Natural killer cell (primary cell): ENCODE results near the gene PAQR3. TPM values are rescaled to one million over a fixed set of nuclear protein-coding genes. Genes with fewer than 3 reads are reported as not detected.
"Not testable (repeated sequence)": the region's sequence is repeated elsewhere in the genome, so short reads cannot be mapped to it uniquely, and the experiment has no call there.

ENCODE experiments used
- ATAC-seq, 3 donors: fragments of 150-1000 bp in 2 of 3; fragments of 200-7000 bp in 1 of 3; cut with Tn5 transposase; 1 replicate in 1 of 3; 2 replicates in 2 of 3; pipeline ENCODE4 v1.10.0; 2021; ENCODE audit warnings: mild to moderate bottlenecking in 2 of 3, moderate library complexity in 2 of 3
- DNase-seq, 2 donors: peaks; one replicate each; pipeline versions ENCODE4 v3.0.0 to v3.0.0-alpha.2; 2013 to 2021; ENCODE audit warnings: mixed read lengths in 1 of 2
- H3K27ac ChIP-seq: one replicate; pipeline ENCODE4 v1.5.1; 2013; ENCODE audit warnings: mild to moderate bottlenecking, low read length
- H3K27me3 ChIP-seq: one replicate; pipeline ENCODE4 v1.6.1; 2013; ENCODE audit warnings: low read length; ENCODE audit not compliant: control insufficient read depth, insufficient read depth
- H3K36me3 ChIP-seq: one replicate; pipeline ENCODE4 v1.6.1; 2013; ENCODE audit warnings: low read length; ENCODE audit not compliant: control insufficient read depth, insufficient read depth
- H3K4me1 ChIP-seq: one replicate; pipeline ENCODE4 v1.6.1; 2013; ENCODE audit warnings: low read length; ENCODE audit not compliant: control insufficient read depth, insufficient read depth
- H3K4me3 ChIP-seq: one replicate; pipeline ENCODE4 v1.5.1; 2013; ENCODE audit warnings: low read length
- H3K9me3 ChIP-seq: one replicate; pipeline ENCODE4 v1.6.1; 2013; ENCODE audit warnings: low read length; ENCODE audit not compliant: control insufficient read depth, insufficient read depth
- H3K27ac Mint-ChIP-seq, 2 donors: one replicate each; pipeline ENCODE4 v1.8.0; 2022; ENCODE audit warnings: mild to moderate bottlenecking in 2 of 2, mixed read lengths in 2 of 2, moderate library complexity in 1 of 2
- H3K27me3 Mint-ChIP-seq, 2 donors: one replicate each; pipeline ENCODE4 v1.8.0; 2022; ENCODE audit warnings: low read depth in 2 of 2, mixed read lengths in 2 of 2
- H3K36me3 Mint-ChIP-seq: one replicate; pipeline ENCODE4 v1.8.0; 2022; ENCODE audit warnings: mixed read lengths
- H3K4me1 Mint-ChIP-seq, 2 donors: one replicate each; pipeline ENCODE4 v1.8.0; 2022; ENCODE audit warnings: mixed read lengths in 2 of 2
- H3K4me3 Mint-ChIP-seq: one replicate; pipeline ENCODE4 v1.8.0; 2022; ENCODE audit warnings: mild to moderate bottlenecking, moderate library complexity, mixed read lengths
- H3K9me3 Mint-ChIP-seq, 2 donors: one replicate each; pipeline ENCODE4 v1.8.0; 2022; ENCODE audit warnings: mixed read lengths in 2 of 2
- CTCF ChIP-seq: fragments of 200-600 bp; IDR thresholded peaks from one replicate; pipeline ENCODE4 v1.8.0; 2022; ENCODE audit warnings: antibody characterized with exemption
- WGBS: methylation state at CpG from one replicate; pipeline ENCODE4 v1.1.7; 2013; ENCODE audit warnings: missing lambda C conversion rate; ENCODE audit not compliant: insufficient coverage; 5-methylcytosine and 5-hydroxymethylcytosine counted together
- intact Hi-C: fragments of 100-400 bp; cut with micrococcal nuclease; formaldehyde crosslinking; loops from one replicate; pipeline ENCODE4 v1.14.2; 2022
- total RNA-seq, 4 donors: library from RNA; stranded (reverse); fragments of 120-200 nt in 1 of 4; gene quantifications; one replicate each; pipeline versions ENCODE4 v1.2.3 to v1.2.4, GENCODE V29; 2013 to 2022

Gene PAQR3
- total RNA-seq, 3 donors from 2014 or later (not counting 1 experiment from before 2014, with no cell fraction given) = 23.7 to 31.7 (median 24.2) TPM

- no peak overlapping the region for H3K4me3 Mint-ChIP-seq
- no peaks in the 10 kb centered on the region for H3K36me3 Mint-ChIP-seq
- no peak overlapping the region for H3K27ac ChIP-seq
- WGBS = no CpG with 5 or more reads among the region's 1 CpG
- no peak for TF ChIP-seq CTCF
- intact Hi-C loops = no loop called here
- no peaks in the 10 kb centered on the region for H3K4me1 Mint-ChIP-seq
- no peak for DNase-seq
- H3K9me3 Mint-ChIP-seq = no peaks in the 10 kb centered on the region
- H3K4me1 ChIP-seq = no peaks in the 10 kb centered on the region
- no peak overlapping the region for H3K27ac Mint-ChIP-seq
- H3K27me3 ChIP-seq = no peaks in the 10 kb centered on the region
- no peak for ATAC-seq
- peaks cover 5% of the 10 kb centered on the region for H3K36me3 ChIP-seq
- H3K9me3 ChIP-seq = no peaks in the 10 kb centered on the region
- H3K27me3 Mint-ChIP-seq = no peaks in the 10 kb centered on the region
- no peak overlapping the region for H3K4me3 ChIP-seq
These were observed 61.2 kb downstream of the PAQR3 start for GRCh38 chr4:78878031-78878430.

- Mint-ChIP-seq H3K27me3 (no peaks in the 10 kb centered on the region), H3K4me1 (no peaks in the 10 kb centered on the region)
These were observed 62.5 kb downstream of the PAQR3 start for GRCh38 chr4:78876568-78877320.

GRCh38 chr4:78870056-78870455 lies 69.2 kb downstream of the PAQR3 start:
- Histone ChIP-seq H3K4me1 (no peaks in the 10 kb centered on the region), H3K36me3 (peaks cover 16% of the 10 kb centered on the region)
- H3K36me3 Mint-ChIP-seq = no peaks in the 10 kb centered on the region

More at GRCh38 chr4:78876568-78877320, 62.5 kb downstream of the PAQR3 start:
- no peaks in the 10 kb centered on the region for H3K9me3 Mint-ChIP-seq
- ATAC-seq (no peak), DNase-seq (no peak)
- Histone ChIP-seq H3K27me3 (no peaks in the 10 kb centered on the region), H3K4me3 (no peak overlapping the region), H3K27ac (no peak overlapping the region), H3K4me1 (no peaks in the 10 kb centered on the region), H3K36me3 (peaks cover 16% of the 10 kb centered on the region), H3K9me3 (no peaks in the 10 kb centered on the region)
- no peak overlapping the region for H3K4me3 Mint-ChIP-seq
- H3K36me3 Mint-ChIP-seq = no peaks in the 10 kb centered on the region
- H3K27ac Mint-ChIP-seq = no peak overlapping the region
- no peak for TF ChIP-seq CTCF
- intact Hi-C loops = no loop called here
- 100% methylated on average over 1 of the region's 5 CpGs for WGBS

GRCh38 chr4:78868712-78869111 lies 70.5 kb downstream of the PAQR3 start:
- not testable (repeated sequence) for ATAC-seq, H3K27ac ChIP-seq, H3K9me3 Mint-ChIP-seq, H3K4me1 Mint-ChIP-seq, H3K4me3 ChIP-seq, H3K27me3 ChIP-seq, H3K4me1 ChIP-seq, H3K27me3 Mint-ChIP-seq, H3K36me3 Mint-ChIP-seq, H3K9me3 ChIP-seq, DNase-seq, H3K4me3 Mint-ChIP-seq, H3K27ac Mint-ChIP-seq
- intact Hi-C loops = loop anchor here (10.0 kb wide), 1 partner anchor 224 kb away; no protein-coding TSS in a partner anchor
- 100% methylated on average over 5 of the region's 5 CpGs for WGBS
- peaks cover 16% of the 10 kb centered on the region for H3K36me3 ChIP-seq

More at GRCh38 chr4:78870056-78870455, 69.2 kb downstream of the PAQR3 start:
- H3K4me3 ChIP-seq = no peak overlapping the region
- Mint-ChIP-seq H3K27ac (no peak overlapping the region), H3K27me3 (no peaks in the 10 kb centered on the region), H3K4me1 (no peaks in the 10 kb centered on the region), H3K4me3 (no peak overlapping the region), H3K9me3 (no peaks in the 10 kb centered on the region)
- ATAC-seq (no peak), DNase-seq (no peak)
- intact Hi-C loops = no loop called here
- no peaks in the 10 kb centered on the region for H3K9me3 ChIP-seq
- no peaks in the 10 kb centered on the region for H3K27me3 ChIP-seq
- H3K27ac ChIP-seq = no peak overlapping the region
- TF ChIP-seq CTCF = no peak
